GM18498 (cell line): ENCODE results near the gene ABCB9.

Experiments
- ATAC-seq: cut with Tn5 transposase; IDR thresholded peaks from one replicate; pipeline ENCODE4 v1.9.1; 2021; ENCODE audit warnings: mild to moderate bottlenecking, moderate library complexity; ENCODE audit not compliant: unreplicated experiment

The ABCB9 gene

DNA sequence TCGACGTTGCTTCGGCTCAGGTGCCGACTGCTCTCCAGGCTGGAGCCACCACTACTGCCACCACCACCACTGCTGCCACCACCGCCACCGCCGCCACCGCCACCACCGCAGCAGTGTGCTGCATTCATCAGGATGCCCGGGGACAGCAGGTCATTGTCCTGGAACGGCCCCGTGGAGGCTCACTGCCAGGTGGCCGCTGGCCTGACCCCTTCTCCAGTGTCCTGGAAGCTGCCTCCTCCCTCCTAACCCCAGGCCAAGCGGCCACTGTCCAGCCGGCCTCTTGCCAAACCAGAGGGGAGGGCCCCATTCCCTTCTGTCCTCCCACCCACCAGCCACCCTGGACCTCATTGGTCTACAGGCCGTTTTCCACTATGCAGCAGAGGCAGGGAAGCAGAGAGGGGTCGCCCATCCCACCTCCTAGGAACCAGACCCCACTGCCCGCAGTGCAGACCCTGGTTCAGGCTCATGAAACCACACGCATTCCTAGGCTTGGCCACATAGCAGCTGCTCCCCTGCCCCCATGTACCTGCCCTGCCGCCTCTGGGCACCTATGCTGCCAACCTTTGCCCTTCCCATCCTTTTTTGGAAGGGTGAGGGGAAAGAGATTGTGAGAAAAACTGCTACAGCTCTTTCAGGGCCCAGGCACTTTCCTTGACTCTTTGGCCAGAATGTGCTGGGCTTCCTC is 29.4 kb upstream of the ABCB9 start:
- ATAC-seq, result no peak

DNA sequence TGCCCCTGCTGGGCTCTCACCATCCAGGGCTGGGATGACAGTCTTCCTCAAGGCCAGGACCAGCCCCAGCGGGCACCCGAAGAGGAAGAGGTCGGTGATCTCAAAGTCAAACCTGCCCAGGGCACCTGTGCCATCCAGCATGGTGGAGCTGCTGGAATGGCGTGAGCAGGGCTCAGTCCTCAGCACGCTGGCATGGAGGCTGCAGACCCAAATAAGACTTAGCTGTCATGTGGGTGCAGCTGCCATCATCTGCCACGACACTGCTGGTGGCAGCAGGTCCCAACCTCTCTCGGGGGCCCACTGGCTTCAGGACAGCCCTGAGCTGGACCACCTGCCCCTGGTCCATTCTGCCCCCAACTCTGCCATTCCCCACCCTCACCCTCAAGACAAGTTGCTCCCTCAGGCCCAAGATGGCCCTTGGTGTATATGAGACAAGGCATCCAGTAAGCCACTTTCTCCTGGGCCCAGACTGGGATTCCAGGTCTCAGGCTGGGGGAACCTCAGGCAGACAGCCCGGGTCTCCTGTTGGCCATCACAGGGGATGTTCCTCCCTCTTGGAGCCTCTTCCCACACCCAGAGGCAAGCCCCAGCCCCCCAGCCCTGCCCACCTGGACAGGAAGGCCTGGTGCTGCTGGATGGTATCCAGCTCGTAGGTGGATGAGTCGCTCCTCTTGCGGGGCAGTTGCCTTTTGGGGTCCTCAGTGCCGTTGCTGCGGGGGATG is 28.7 kb upstream of the ABCB9 start:
- no peak for ATAC-seq

DNA sequence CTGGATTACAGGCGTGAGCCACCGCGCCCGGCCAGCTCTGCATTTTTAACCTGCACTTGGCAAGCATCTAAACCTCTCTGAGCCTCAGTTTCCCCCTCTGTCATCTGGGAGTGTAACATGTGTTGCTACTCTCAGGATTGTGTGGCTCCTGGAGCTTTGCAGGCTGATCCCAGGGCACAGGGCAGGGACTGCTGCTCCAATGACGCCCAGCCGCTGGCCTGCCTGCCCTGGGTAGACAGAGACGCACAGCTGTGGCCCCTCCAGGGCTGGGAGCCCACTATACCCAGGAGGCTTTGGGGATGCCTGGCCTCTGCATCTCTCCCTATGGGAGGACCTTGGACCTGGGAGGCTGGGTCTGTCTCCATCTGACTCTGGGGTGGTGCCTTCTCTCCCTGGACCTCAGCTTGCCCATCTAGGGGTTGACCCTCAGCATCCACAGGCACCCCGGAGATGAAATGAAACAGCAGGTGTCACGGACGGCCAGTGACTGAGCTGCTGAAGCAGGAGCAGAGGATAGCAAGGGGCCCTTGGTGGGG is 27.9 kb upstream of the ABCB9 start:
- ATAC-seq, result no peak

DNA sequence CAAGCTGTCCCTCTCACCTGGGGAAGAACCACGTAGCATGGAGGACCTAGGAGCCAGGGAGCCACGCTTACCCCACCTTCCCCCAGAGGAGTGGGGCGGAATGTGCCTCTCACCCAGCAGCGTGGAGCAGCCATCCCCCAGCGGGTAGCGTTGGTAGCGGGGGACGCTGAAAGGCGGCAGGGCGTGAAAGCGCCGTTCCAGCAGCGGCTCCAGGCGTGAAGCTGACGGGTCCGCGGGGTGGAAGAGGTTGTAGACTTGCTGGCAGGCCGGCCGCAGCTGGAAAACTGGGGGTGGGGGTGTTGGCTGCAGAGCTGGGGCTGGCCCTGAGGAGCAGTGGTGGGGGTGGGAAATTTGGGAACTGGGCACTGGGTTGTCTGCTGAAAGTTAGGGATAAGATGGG is 26.1 kb upstream of the ABCB9 start:
- ATAC-seq, result no peak

DNA sequence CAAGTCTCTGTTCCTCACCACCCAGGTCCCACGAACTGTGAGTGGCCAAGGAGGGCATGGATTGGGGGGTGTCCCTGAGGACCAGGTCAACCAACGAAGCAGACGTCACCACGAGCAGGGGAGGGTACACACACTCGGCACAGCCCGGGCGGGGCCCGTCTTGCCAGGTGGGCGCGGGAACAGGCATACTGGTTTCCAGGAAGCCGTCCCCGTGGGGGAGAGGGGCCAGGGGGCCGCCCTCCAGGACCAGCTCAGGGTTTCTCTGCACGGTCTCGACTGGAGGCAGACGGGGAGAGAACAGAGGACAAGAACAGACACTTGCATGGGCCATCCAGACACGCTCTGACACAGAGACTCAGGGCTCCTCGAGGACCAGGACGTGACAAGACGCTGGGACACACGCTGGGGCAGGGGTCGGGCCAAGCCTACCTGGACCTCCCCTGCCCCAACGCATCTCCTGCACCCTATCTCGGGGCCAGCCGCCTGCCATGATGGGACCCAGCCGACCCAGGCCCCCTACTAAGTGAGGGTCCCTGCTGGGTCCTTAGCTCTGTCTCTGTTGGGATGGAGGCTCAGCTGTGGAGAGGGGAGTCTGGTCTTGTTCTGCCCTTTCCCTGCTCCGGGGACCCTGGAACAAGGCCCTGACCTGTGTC is 25.5 kb upstream of the ABCB9 start:
- ATAC-seq, result no peak

DNA sequence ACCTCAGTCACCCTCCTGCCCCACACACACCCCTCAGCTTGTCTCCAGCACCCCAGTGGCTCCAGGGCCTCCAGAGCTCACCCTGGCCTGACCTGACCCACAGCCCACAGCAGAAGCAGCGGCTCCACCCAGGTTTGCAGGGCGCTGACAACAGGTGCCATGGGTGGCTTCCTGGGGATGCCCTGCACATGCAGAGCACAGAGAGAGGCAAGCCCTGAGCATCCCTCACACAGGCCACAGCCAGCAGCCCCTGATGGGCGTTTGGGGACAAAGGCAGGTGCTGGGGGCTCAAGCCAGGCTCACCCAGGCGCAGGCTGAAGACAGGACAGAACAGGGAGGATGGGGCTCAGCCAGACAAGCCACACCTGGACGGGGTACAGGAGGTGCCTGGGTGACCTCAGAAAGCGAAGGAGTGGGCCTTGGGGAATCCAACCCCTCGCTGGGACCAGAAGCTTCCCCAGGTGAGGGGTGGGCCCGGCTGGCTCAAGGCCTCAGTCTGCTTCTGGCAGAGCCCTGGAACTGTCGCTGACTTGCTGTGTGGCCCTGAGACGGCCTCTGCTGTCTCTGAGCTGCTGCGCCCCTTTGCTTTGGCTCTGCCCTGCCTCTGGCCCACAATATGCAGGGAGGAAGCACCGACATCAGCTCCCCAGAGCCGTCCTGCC is 24.8 kb upstream of the ABCB9 start:
- ATAC-seq, result no peak

DNA sequence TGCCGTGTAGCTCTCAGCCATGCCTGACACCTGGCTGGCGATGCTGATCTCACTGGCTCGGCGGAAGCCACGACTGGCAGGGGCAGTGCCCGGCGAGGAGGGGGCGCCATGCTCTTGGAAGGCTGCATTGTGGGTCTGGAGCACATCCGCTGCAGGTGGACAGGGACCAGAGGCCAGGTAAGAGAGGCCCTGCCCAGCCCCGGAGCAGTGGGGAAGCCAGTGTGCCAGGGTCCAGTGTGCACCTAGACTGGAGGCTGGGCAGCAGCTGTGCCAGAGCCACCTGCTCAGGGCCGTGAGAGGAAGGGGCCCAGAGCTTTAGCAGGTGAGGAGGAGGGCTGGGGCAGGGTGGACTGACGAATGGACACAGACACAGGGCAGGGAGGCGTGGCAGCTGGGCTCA is 24.3 kb upstream of the ABCB9 start:
- no peak for ATAC-seq

DNA sequence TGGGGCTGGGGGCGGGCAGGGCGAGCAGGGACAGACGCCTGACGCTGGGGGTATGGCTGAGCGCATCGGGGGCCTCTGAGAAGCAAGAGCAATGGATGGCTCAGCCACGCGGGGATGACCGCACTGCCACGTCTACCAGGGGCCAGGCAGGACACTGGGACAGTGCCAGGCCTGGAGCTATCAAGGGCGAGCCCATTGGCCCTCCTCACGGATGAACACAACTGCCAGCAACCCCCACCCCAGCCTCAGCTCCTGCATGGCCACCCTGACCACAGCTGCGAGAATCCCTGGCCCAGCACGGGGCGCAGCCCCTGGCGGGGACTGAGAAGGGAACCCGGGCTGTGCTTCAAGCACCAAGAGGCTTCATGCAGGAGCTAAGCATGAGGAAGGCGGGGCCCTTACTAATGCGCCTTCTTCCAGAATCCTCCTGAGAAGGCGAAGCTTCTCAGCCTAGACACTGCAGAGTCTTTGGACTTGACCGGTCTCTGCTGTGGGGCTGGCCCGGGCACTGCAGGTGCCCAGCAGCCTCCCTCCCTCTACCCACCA is 23.7 kb upstream of the ABCB9 start:
- no peak for ATAC-seq

DNA sequence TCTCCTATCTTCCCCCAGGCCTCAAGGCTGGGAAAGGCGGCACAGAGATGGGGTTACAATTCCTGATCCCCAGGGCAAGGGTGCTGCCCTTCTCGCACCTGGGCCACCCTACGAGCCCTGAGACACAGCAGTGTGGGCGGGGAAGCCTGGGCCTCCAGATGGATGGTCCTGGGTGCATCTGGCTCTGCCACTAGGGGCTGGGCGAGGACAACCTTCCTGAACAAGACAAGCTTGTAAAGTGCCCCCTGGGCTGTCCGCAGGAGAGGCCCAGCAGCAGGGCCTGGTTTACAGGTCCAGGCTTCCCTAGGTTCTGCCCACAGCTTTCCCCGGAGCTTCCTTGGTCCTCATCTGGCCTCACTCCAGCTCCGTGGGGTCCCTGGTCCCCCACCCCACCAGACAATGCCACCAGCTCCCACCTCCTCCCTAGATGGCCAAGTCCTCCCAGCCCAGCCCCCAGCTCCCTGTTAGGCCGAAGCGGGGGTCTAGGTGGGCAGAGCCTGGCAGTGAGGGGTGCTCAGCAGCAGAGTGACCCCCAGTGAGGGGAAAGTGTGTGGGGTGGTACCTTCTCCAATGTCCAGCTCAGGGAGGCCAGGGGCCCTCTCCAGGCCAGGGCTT is 23.1 kb upstream of the ABCB9 start:
- no peak for ATAC-seq

DNA sequence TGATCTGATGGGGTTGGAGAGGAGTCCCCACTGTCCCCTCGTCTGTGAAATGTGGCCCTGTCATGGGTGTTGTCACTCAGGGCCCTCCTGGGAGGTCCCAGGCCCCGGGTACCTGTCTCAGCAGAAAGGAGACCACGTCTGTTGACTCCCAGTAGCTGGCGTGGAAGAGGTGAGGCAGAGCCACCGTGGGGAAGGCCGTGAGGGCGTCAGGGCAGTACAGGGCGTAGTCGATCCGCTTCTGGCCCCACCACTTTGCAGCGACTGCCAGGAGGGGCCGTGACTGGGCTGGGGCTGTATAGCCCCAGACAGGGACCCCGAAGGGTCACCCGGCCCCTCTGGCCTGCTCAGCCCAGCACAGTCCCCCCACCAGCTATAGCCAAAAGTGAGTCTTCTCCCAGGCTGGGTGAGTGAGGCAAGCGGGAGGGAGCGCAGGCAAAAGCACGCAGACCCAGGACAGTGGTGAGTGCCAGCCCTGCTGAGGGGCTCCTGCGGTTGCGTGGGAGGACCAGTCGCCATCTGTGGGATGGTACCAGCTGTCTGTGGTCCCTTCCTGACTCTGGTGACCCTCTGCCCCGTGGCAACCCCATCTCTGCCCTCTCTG is 22.4 kb upstream of the ABCB9 start:
- no peak for ATAC-seq

DNA sequence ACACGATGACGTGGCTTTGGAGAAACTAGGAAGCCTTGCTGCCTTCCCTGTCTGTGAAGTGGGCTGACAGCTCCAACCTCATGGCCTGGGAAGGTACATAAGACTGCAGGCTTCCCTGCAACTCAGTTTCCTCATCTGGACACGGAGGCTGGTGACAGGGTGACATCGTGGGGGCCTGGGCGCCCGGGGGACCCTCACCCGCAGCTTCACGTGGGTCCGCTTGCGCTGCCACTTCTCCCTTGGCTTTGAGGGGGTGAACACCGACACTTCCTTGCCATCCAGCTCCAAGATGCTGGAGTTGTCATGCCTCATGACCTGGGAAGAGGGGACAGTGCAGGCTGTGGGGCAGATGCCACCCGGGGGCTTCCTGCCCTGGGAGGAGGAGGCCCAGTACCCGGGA is 21.8 kb upstream of the ABCB9 start:
- ATAC-seq, result no peak

DNA sequence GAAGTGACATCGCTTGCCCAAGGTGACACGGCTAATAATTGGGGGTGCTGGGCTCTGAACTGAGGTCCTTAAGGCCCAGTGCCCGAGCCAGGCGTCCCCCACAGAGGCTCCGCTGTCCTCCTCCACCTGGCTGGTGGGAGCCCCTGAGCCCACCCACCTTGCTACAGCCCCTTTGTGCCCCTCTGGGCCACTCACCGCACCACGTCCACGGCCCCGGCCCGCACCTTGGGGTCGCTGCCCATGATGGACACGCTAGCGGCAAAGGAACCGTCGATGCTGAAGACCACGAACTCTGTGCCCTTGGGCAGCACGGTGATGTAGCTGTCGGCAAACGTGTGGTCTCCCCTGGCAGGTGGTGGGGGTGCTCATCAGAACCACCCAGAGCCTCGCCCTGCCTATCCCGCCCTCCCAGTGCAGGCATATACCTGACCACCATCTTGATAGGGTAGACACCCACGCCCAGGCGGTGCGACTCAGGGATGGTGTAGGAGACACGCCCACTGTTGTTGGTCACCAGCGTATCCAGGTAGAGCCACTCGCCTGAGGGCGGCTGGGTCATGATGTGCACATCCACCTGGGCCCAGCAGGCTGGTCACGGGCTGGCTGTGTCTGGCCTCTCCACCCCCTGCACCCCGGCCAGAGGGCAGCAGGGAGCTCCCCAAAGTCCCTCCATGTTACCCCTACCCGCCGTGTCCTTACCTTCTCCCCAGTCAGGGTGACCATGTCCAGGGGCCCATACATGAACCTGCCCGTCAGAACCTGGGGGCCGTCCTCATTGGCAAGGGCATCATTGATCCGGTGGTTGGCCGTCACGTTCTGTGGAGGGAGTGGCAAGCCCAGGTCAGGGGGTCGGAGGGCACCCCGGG is 21.1 kb upstream of the ABCB9 start:
- no peak for ATAC-seq

DNA sequence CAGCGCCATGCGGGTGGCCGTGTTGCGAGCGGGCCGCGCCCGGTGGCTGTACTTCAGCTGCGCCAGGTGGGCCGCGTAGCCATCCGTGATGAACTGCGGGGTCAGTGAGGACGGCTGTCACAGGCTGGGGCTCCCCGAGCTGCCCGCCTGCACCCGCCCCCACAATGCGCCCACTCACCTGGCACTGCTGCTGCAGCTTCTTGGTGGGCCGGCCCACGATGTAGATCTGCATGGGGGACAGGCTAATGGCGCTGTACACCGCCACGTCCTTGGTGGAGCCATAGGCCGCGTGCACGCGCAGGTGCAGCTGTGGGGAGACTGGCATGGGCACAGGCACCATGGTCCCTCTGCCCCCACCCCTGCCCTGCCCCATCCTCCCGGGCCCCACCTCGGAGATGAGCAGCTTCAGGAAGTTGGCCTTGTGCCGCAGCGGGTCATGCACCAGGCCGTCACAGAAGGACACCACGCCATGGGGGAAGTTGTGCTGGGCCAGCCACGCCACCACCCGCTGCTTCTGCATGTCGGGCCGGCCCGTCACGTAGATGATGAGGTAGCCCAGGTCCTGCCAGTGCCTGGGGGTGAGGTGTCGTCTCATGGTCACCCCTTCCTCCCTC is 20.1 kb upstream of the ABCB9 start:
- ATAC-seq, result no peak

DNA sequence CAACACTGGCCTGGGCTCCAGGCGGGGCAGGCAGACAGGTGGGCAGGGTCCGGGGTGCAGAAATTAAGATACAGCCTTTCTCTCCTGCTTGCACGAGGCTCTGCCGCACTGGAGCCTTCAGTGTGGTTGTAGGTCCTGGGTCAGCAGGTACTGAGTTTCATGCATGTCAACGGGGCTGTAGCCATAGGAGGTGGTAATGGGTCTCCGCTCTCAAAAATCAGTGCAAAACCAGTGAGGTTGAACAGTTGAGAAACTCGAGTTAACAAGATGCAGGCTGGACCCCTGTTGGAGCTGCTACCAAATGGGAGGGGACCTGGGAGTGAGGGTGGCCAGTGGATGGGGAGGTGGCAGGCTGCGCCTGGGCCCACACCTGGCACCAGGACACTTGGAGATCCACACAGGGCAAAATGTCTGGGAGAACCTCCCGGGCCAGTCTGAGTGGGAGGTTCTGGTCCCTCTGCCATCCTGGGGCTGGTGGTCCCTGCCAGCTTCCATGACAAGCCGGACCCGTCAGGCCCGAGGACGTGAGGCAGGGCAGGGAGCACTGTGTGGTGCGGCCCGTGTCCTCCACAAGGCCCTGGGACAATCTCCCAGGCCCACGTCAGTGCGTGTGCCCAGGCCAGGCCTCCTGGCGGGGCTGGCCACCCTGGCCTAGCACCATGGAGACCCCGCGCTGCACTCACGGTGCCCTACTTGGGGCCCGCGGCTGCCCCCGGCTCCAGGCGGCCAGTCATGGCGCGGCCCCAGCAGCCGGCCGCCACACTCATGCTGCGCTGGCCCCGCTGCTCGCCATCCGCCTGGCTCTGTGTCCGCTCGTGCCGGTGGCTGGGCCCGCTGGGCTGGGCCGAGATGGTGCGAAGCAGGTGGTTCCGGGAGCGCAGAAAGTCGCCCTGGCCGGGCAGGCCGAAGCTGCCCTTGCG is 19.3 kb upstream of the ABCB9 start:
- no peak for ATAC-seq

DNA sequence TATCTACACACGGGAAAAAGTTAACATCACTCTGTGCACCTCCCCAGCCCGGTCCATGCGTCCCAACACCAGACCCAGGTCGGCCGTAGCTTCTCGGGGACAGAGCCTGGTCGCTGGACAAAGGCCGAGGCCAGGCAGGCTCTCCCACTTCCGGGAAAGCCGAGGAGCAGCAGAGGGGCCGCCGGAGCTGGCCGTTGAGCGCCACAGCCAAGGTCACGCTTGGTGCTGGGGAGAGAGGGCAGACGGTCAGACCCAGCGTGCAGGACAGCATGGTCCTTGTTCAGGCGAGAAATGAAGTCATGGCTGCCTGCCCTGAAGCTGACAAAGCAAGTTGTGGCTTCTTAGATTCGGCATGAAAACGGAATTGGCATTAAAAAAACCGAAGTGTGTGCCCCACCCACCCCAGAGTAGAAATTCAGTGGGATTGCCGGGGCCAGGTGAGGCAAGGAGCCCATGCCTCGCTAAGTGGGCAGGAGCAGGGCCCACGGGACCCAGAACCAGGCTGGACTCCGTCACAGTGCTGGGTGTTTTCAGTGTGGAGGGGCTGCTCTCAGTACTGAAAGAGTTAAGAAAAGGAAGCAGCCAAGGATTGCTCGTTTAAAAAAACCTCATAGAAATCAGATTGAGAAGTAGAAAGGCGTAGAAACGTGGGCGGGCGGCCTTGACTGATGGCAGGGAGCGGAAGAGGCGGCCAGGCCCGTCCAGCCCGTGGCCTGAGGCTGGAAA is 18.5 kb upstream of the ABCB9 start:
- no peak for ATAC-seq

DNA sequence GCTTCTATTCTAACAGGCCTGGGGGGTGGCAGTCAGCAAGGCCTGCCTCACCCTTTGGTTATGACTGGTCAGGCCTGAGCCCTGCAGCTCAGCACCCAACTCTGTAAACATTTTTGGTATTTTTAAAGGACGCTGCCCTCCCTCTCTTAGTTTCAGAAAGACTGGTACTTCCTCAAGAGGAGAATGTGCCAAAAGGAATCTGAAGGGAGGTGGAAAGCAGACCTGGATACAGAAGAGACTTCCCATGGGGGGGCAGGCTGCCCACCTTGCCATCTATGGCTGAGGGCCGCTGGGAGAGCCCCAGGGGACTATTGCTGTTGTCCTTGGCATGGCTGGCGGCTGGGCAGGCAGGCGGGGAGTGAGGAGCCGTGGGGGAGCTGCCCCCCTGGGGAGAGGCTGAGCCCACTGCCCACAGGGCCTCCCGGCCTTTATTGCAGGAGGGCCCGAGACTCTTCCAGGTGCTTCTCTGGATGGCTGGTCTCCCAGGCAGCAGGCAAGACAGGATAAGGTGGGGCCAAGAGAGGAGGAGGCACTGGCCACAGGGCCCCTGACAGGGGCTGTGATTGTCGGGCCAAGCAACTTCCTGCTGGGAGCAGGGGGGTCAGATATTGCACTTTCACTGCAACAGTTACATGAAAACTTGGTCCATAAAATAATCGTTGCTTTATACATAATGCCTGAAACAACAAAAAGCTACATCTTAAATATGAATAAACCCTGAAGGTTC is 17.7 kb upstream of the ABCB9 start:
- no peak for ATAC-seq
